LNCaP clone FGC (cell line): Measurements from ENCODE around the gene GON7.

Experiments used
- DNase-seq: peaks from one replicate; pipeline ENCODE4 v3.0.0-alpha.2; 2011; ENCODE audit warnings: low read depth
- H3K4me3 ChIP-seq: 2 replicates; pipeline ENCODE4 v1.5.1; 2011; ENCODE audit warnings: mild to moderate bottlenecking, low read depth, low read length, control low read depth
- TF ChIP-seq, protein P1 (sequence below): IDR thresholded peaks from 2 replicates; pipeline ENCODE4 v1.5.1; 2012; ENCODE audit warnings: mild to moderate bottlenecking; ENCODE audit not compliant: control insufficient read depth, insufficient read depth; ENCODE audit errors: extremely low read depth

The GON7 gene, protein sequence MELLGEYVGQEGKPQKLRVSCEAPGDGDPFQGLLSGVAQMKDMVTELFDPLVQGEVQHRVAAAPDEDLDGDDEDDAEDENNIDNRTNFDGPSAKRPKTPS

DNA sequence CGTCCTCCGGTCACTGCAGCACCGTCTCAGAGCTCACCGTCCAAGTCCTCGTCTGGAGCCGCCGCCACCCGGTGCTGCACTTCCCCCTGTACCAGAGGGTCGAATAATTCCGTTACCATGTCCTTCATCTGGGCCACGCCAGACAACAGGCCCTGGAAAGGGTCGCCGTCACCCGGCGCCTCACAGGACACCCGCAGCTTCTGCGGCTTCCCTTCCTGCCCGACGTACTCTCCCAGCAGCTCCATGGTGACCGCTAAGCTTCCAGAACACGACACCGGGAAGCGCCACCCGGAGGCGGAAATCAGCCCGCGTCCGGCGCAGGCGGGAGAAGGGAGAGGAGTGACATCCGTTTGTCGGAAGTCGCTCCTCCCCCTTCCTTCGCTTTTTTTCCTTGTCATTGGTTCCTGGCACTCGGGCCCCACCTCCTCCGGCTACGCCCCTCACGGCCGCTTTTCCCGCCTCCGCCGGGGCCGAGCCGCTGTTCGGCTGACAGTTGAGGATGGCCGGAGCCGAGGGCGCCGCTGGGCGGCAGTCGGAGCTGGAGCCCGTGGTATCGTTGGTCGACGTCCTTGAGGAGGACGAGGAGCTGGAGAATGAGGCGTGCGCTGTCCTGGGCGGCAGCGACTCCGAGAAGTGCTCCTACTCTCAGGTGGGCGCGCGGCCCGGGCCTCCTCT, at the start of gene GON7, which contains the start of gene UBR7:
GON7 (minus strand) TSS at position 273 of the 675 bp plus-strand sequence; CDS start at position 245, 28 bp downstream.
UBR7 (plus strand) TSS at position 464 of the 675 bp plus-strand sequence; CDS start at position 500, 36 bp downstream.
- peak; percentile 95 for DNase-seq
- peak within 1 kb of the TSS; percentile 90 for H3K4me3 ChIP-seq
- TF ChIP-seq, protein P1, sequence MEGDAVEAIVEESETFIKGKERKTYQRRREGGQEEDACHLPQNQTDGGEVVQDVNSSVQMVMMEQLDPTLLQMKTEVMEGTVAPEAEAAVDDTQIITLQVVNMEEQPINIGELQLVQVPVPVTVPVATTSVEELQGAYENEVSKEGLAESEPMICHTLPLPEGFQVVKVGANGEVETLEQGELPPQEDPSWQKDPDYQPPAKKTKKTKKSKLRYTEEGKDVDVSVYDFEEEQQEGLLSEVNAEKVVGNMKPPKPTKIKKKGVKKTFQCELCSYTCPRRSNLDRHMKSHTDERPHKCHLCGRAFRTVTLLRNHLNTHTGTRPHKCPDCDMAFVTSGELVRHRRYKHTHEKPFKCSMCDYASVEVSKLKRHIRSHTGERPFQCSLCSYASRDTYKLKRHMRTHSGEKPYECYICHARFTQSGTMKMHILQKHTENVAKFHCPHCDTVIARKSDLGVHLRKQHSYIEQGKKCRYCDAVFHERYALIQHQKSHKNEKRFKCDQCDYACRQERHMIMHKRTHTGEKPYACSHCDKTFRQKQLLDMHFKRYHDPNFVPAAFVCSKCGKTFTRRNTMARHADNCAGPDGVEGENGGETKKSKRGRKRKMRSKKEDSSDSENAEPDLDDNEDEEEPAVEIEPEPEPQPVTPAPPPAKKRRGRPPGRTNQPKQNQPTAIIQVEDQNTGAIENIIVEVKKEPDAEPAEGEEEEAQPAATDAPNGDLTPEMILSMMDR = 0 out of 2 replicates have a peak, but pooled peaks have one; percentile 30

DNA sequence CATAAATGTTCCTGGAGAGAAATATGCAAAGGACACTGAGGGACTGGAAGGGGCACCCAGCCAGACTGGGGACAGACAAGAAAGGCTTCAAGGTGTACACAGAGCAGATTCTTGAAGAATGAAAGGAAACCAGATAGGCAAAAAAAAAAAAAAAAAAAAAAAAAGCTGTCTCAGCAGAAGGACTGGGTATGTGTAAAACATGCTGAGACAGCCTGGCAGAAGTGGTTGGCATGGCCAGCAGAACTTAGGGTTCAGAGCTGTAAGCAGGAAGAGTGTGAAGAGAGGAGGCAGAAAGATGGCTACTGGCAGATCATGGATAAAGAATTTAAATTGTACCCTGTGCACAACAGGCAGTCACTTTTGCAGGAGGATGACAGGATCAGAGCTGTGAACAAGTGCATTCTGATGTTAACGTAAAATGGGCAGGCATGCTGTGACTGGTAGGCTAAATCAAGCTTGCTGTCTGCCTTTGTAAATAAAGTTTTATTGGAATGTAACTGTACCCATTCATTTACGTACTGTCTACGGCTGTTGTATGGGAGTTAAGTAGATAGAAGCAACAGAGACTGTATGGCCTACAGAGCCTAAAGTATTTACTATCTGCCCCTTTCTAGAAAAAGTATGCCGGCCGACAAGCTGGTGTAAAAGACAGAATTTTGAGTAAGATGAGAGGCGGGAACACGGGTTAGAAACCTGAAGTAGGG, 42.4 kb upstream of the GON7 start:
- no peak for DNase-seq
- H3K4me3 ChIP-seq = no peak overlapping the region
- TF ChIP-seq, protein P1 = no peak

DNA sequence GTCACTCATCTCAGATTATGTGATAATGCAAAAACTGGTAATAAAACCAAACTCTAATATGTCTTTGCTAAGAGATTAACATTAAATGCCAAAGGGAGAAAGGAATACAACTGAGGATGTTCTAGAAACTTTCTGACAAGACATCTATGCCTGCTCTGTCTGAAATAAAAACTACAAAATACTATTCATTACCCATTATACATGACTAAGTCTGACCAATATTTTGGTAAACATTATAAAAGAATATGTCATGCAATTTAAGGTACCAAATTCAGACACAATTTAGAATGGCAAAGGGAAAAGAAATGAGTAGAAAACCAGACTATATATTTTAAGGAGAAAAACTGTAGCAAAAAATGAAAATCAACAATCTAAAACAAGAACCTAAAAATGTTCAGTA, 39.7 kb upstream of the GON7 start:
- H3K4me3 ChIP-seq = no peak overlapping the region
- TF ChIP-seq, protein P1 = no peak
- DNase-seq = no peak

DNA sequence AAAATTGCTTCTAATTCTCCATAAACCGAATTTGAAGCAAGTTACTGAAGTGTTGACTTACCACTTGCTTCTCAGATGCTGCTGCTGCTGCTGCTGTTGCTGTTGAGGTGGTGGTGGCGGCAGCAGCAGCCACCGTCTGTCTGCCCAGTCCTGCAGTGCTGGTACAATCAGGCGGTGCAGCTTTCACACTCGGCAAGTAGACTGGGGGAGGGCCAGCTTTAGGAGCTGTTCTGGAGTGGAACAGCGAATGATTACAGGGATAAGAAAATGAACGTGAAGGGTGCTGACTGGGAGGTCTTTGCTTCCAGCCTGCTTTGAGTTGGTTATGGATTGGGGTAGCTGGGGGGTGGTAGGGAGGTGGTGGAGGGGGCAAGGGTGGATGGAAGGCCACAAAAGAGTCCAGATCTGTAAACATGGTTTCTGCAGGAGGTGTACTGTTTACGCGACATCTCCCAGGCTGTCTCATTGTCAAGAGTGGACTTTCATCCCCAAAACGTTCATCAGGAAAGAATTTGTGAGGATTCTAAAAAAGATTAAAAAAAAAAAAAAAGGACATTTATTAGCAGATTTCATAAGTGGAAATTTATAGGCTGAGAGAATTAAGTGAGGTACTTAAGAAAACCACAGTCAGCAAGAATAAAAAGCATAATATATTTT, 39.0 kb upstream of the GON7 start:
- H3K4me3 ChIP-seq = no peak overlapping the region
- DNase-seq = no peak
- TF ChIP-seq, protein P1 = no peak

DNA sequence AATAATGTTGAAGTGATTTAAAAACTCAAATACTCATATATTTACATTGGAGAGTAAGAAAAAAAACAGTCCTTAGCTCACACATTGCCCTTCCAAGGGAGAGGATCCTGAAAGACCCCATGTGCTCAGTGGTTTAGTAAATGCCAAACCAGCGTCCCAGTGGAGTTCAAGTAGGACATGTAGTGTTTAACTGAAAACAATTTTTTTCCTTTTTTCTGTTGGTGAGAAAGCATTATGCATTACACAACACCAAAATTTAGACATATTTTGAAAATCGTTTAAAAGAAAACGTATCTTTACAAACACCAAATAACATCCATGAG, 33.8 kb upstream of the GON7 start:
- DNase-seq = no peak
- TF ChIP-seq, protein P1 = no peak
- H3K4me3 ChIP-seq = no peak overlapping the region

DNA sequence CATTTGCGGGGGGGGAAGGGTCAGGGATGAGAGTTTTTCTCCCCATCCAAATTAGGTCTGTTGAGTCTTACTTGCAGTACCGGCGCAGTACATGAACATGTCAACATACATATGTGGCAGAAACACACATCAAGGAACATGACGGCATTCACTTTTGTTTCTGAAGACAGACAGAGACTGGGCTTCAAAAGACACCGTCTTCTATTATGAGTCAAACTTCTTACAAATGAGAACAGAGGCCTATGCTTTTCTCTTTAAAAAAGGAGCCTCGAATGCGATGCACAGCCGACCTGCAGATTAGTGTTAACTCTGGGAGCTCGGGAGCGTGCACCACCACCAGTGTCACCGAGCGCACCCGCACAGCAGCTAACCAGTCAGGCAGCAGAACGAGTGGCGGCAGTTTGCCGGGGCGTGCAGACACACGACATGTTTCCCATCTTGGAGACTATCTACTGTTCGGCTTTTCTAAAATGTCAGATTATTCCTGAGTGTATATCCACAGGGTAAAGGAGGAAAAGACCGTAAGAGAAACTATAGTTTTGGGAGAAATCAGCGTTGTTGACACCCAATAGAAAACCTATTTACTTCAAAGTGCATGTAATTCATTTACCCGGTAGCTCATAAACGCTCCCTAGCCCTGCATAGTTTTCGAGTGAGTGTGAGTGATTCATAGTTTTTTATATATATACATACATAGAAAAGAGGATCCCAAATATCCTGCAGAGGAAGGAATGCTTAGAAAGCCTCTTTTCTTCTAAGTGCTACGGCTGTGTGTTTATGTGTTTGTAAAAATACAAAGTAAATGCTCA, 33.2 kb upstream of the GON7 start:
- TF ChIP-seq, protein P1 = no peak
- no peak for DNase-seq
- H3K4me3 ChIP-seq = no peak overlapping the region
